Measurements from ENCODE around the gene VIT.
"Not testable (repeated sequence)": the region's sequence is repeated elsewhere in the genome, so short reads cannot be mapped to it uniquely, and the experiment has no call there.

VIT gene

GRCh38 chr2:36677996-36678605 lies 18.4 kb upstream of the VIT start:
- no peak overlapping the region for H3K4me3 ChIP-seq (ENCODE audit: low read depth, low read length)
- TF ChIP-seq, protein P1, sequence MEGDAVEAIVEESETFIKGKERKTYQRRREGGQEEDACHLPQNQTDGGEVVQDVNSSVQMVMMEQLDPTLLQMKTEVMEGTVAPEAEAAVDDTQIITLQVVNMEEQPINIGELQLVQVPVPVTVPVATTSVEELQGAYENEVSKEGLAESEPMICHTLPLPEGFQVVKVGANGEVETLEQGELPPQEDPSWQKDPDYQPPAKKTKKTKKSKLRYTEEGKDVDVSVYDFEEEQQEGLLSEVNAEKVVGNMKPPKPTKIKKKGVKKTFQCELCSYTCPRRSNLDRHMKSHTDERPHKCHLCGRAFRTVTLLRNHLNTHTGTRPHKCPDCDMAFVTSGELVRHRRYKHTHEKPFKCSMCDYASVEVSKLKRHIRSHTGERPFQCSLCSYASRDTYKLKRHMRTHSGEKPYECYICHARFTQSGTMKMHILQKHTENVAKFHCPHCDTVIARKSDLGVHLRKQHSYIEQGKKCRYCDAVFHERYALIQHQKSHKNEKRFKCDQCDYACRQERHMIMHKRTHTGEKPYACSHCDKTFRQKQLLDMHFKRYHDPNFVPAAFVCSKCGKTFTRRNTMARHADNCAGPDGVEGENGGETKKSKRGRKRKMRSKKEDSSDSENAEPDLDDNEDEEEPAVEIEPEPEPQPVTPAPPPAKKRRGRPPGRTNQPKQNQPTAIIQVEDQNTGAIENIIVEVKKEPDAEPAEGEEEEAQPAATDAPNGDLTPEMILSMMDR (IDR thresholded peaks at IDR 0.05; ENCODE audit: low read depth, low read length), result no peak

- TF ChIP-seq, protein P1 (IDR thresholded peaks at IDR 0.05; ENCODE audit: low read depth, low read length), result no peak
- H3K4me3 ChIP-seq (ENCODE audit: low read depth, low read length), result no peak overlapping the region
Measured at GRCh38 chr2:36678856-36679255, 17.7 kb upstream of the VIT start.

DNA sequence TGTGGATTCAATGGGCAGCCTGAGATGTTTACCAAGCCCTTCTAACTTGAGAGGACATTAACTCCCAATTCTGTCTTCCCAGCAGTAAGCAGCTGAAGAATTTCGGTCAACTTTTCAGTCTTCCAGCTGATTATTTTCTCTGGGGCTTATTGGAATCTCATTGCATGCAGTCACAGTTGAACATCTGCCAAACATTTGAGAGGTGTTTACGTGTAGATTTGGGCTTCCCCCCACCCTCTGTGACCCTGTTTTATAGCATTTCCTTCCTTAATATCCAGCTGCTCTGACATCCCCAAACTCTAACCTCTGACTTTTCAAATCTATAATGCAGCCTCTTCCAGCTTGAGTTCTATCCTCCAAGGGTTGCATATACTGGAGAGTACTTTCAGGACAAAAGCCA lies 16.5 kb upstream of the VIT start:
- no peak overlapping the region for H3K4me3 ChIP-seq (ENCODE audit: low read depth, low read length)
- TF ChIP-seq, protein P1 (IDR thresholded peaks at IDR 0.05; ENCODE audit: low read depth, low read length), result no peak

DNA sequence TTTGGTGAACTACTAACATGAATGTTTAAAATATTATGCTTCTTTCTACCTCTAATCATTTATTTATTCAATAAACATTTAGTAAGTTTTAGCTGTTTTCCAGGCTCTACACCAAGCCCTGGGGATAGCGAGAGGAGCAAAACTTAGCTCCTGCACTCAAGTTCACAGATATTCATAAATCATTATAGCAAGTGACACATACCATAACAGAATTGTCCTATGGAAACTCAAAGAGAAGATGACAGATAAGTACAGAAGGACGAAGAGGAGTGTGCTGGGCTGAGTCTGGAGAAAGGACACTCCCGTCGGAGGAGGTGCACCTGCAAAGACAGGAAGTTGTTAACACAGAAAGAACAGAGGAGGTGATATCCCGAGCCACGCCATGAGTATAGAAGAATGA lies 13.9 kb upstream of the VIT start:
- no peak overlapping the region for H3K4me3 ChIP-seq (ENCODE audit: low read depth, low read length)
- TF ChIP-seq, protein P1 (IDR thresholded peaks at IDR 0.05; ENCODE audit: low read depth, low read length), result no peak

DNA sequence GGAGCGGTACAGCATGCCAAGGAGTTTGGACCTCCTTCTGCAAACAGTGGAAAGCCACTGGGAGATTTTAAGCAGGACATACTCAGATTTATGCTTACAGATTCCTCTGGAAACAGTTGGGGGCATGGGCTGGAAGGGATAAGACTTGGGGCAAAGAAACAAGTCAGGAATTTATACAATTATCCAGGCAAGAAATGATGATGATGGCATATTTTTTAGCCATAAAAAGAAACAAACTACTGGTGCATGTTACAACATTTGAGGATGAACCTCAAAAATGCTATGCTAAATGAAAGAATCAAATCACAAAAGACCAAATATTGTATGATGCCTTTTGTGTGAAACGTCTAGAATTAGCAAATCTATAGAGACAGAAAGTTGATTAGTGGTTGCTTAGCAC lies 13.5 kb upstream of the VIT start:
- TF ChIP-seq, protein P1 (IDR thresholded peaks at IDR 0.05; ENCODE audit: low read depth, low read length), result no peak
- no peak overlapping the region for H3K4me3 ChIP-seq (ENCODE audit: low read depth, low read length)

- H3K4me3 ChIP-seq (ENCODE audit: low read depth, low read length), result not testable (repeated sequence)
Measured at GRCh38 chr2:36688291-36688690, 8.2 kb upstream of the VIT start.

DNA sequence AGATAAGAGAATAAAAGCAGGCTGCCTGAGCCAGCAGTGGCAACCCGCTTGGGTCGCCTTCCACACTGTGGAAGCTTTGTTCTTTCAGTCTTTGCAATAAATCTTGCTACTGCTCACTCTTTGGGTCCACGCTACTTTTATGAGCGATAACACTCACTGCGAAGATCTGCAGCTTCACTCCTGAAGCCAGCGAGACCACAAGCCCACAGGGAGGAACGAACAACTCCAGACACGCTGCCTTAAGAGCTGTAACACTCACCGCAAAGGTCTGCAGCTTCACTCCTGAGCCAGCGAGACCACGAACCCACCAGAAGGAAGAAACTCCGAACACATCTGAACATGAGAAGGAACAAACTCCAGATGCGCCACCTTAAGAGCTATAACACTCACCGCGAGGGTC lies 7.5 kb upstream of the VIT start:
- H3K4me3 ChIP-seq (ENCODE audit: low read depth, low read length), result not testable (repeated sequence)

DNA sequence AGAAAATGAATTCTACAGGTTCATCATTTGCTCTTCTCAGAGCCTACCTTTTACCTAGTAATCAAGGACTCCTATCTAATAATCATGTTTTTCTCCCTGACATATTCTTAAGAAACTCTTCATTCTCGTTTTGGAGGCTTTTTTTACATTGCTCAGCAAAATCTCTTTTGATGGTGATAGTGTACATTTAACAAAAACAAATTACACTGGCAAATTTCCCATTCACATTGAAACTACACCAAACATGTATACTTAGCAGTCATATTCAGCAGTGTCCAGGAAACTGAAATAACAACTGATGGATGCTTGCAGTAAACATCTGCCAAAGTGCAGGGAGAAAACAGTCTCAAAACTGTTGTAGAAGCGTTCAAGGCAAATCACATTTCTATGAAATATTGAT lies 4.4 kb upstream of the VIT start:
- TF ChIP-seq, protein P1 (IDR thresholded peaks at IDR 0.05; ENCODE audit: low read depth, low read length), result no peak
- H3K4me3 ChIP-seq (ENCODE audit: low read depth, low read length), result no peak overlapping the region
